SK-N-DZ (cell line): ENCODE results near the gene MOB1B.

Experiments
- DNase-seq: peaks from one replicate; pipeline ENCODE4 v3.0.0-alpha.2; 2015; ENCODE audit warnings: low spot score

The MOB1B gene

GRCh38 chr4:70914000-70914399, 11.8 kb downstream of the MOB1B start:
- DNase-seq, result no peak

- no peak for DNase-seq
Observed at GRCh38 chr4:70914631-70915030, 12.5 kb downstream of the MOB1B start.

GRCh38 chr4:70915036-70915815, 13.1 kb downstream of the MOB1B start:
- no peak for DNase-seq

GRCh38 chr4:70915874-70916559, 13.8 kb downstream of the MOB1B start:
- no peak for DNase-seq

GRCh38 chr4:70920592-70920991, 18.4 kb downstream of the MOB1B start:
- no peak for DNase-seq

GRCh38 chr4:70925418-70925817, 23.2 kb downstream of the MOB1B start:
- DNase-seq, result no peak

- DNase-seq, result no peak
Observed at GRCh38 chr4:70925899-70926635, 23.9 kb downstream of the MOB1B start.

GRCh38 chr4:70927502-70928137, 25.5 kb downstream of the MOB1B start:
- no peak for DNase-seq

- DNase-seq, result no peak
Observed at GRCh38 chr4:70930530-70931256, 28.5 kb downstream of the MOB1B start.

GRCh38 chr4:70931347-70931746, 29.2 kb downstream of the MOB1B start:
- peak; percentile 6 for DNase-seq

GRCh38 chr4:70932984-70933383, 30.8 kb downstream of the MOB1B start:
- no peak for DNase-seq

GRCh38 chr4:70935038-70935695, 33.0 kb downstream of the MOB1B start:
- DNase-seq, result no peak

GRCh38 chr4:70936200-70936787, 34.1 kb downstream of the MOB1B start:
- no peak for DNase-seq

- no peak for DNase-seq
Observed at GRCh38 chr4:70938086-70938485, 35.9 kb downstream of the MOB1B start.

GRCh38 chr4:70940134-70940533, 38.0 kb downstream of the MOB1B start:
- no peak for DNase-seq

- DNase-seq, result no peak
Observed at GRCh38 chr4:70943114-70943513, 40.9 kb downstream of the MOB1B start.

- DNase-seq, result no peak
Observed at GRCh38 chr4:70945046-70945445, 42.9 kb downstream of the MOB1B start.

- DNase-seq, result no peak
Observed at GRCh38 chr4:70945452-70946055, 43.4 kb downstream of the MOB1B start.

GRCh38 chr4:70946939-70947338, 44.8 kb downstream of the MOB1B start:
- no peak for DNase-seq
